Stimulated activated CD4-positive, alpha-beta T cell treated with anti-CD3 and anti-CD28 coated beads, Interleukin-4, amount 100 ng/mL, for 1 hour (primary cell): ENCODE data around the gene ADAM17.
A peak's percentile ranks its signal among the peaks of the same experiment; 100 is the strongest.
"Not testable (repeated sequence)": the region's sequence is repeated elsewhere in the genome, so short reads cannot be mapped to it uniquely, and the experiment has no call there.

Experiments used
- DNase-seq: peaks from one replicate; pipeline ENCODE4 v3.0.0-alpha.2; 2020

The ADAM17 gene

GRCh38 chr2:9518163-9518562, 37.5 kb downstream of the ADAM17 start:
- DNase-seq = no peak

- DNase-seq = no peak
Measured at GRCh38 chr2:9517118-9517782, 38.4 kb downstream of the ADAM17 start.

GRCh38 chr2:9513946-9514345, 41.7 kb downstream of the ADAM17 start:
- DNase-seq = not testable (repeated sequence)

GRCh38 chr2:9508931-9509330, 46.7 kb downstream of the ADAM17 start:
- no peak for DNase-seq

- DNase-seq = no peak
Measured at GRCh38 chr2:9498210-9498609, 57.4 kb downstream of the ADAM17 start.

DNA sequence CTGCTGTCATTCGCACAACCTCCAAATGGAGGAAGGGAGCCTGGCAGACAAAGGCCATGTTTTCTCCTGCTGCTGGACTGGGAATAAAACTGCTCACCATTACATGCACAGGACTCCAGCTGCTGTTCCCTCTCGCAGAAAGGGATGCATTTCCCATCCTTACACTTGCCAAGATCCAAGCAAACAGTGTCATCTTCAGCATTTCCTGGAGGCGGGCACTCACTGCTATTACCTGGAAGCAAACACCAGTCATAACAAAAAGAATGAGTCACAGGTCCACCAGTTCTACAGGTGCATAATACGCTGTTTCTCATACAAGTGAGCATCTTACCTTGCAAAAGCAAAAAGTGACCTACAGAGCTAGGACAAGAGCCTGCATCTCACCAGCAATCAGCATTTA, 58.6 kb downstream of the ADAM17 start:
- DNase-seq = no peak

DNA sequence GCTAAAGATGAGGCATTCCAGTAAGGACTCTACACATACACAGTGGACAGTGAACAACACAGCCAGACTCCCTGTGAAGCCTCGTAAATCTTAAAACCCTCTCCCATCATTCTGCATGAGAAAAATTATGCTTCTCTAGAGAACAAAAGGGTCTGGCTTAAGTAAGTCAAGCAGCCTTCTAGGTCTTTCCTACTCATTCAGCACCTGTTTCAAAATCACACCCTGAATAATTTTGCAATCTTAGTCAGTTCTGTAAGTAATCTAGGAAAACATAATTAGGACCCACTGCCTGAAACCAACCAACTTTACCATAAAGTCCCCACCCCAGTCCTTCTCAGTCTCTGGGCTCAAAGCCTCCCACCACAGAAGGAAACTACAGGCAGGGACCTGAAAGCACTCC, 61.5 kb downstream of the ADAM17 start:
- no peak for DNase-seq

DNA sequence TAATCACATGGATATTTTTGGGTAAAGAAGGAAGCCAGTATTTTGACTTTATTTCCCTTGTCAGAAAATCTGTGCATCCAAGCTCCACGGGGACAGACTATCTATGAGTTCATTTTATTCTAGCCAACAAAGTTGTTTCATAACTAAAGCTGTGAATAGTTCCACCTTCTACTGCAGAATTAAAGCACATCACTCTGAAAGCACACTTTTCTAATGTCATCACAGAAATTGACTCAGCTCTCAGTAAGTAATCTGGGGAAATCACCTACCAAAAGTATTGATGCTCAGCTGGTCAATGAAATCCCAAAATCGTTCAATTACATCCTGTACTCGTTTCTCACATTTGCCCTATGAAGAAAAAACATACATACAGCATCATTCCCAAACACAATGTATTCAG, 62.2 kb downstream of the ADAM17 start:
- no peak for DNase-seq

DNA sequence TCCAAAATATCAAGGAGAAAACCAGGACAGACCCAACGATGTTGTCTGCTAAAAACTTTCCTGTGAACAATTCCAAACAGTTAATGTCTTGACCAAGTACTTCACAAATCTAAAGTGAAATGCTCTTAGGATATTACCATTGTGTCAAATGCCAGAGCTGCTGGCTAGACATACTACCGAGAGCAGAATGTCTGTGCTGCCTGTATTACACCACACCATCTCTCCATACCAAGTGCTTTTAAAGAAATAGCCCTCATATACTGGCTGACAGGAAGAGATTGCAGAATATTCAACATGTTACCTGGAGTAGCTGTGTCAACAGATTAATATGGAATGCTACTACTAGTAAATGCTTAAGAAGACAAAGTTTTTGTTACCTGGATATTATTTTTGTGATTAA, 62.7 kb downstream of the ADAM17 start:
- DNase-seq = no peak

DNA sequence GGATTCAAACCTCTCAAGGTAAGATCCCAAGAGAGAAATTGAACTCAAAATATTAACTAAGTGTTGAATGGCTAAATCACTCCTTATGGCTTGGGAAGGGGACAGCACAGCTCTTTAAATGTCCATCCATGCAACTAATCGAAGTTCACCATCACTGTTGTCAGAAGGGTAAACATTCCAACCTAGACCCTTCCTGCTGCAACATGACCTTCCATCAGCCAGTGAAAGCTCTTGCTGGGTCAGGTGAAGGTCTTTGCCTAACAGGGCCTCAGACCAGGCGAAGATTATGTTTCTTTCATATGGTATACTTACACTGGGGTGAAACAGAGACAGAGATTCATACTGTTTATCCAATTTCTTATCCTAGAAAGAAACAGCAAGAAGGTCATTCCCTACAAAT, 64.8 kb downstream of the ADAM17 start:
- no peak for DNase-seq

- DNase-seq = no peak
Measured at GRCh38 chr2:9488583-9489547, 66.8 kb downstream of the ADAM17 start.

DNA sequence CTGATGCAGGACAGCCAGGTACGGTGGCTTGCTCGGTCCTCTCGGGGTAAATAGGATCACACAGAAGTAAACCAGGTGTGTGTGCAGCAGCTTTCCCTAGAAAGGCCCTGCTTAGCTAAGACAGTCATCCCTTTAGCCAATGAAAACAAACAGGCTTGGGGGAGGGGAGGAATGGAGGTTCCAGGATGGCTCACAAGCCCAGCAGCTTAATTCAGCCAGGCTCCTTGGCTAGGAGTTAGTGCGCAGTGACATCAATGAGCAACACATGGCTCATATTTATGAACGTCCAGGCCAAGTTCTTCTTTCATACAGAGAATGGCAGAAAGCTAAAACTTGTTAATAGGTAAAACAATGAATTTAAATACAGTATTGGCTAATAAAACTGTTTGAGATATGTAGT, 71.1 kb downstream of the ADAM17 start:
- no peak for DNase-seq

- no peak for DNase-seq
Measured at GRCh38 chr2:9483107-9483506, 72.5 kb downstream of the ADAM17 start.

GRCh38 chr2:9480157-9480556, 75.5 kb downstream of the ADAM17 start:
- DNase-seq = no peak

- DNase-seq = no peak
Measured at GRCh38 chr2:9478526-9478925, 77.1 kb downstream of the ADAM17 start.

DNA sequence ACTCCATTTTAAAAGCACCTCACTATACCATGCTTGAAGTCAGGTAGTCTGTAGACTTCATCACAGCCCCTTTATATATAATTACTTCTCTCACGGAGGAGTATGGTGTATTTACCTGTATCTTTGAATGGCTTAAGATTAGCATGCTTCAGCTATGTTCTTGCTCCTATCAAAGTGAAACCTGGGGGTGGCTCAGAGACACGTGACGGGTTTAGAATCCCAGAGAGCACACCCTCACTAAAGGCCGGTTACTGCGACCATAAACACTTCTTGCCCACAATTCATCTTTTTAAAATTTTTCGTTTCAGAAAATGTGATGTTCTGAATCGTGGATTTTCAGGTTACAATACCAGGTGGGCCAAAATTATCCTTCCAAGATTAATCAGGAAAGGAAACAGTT, 77.7 kb downstream of the ADAM17 start:
- DNase-seq = no peak

DNA sequence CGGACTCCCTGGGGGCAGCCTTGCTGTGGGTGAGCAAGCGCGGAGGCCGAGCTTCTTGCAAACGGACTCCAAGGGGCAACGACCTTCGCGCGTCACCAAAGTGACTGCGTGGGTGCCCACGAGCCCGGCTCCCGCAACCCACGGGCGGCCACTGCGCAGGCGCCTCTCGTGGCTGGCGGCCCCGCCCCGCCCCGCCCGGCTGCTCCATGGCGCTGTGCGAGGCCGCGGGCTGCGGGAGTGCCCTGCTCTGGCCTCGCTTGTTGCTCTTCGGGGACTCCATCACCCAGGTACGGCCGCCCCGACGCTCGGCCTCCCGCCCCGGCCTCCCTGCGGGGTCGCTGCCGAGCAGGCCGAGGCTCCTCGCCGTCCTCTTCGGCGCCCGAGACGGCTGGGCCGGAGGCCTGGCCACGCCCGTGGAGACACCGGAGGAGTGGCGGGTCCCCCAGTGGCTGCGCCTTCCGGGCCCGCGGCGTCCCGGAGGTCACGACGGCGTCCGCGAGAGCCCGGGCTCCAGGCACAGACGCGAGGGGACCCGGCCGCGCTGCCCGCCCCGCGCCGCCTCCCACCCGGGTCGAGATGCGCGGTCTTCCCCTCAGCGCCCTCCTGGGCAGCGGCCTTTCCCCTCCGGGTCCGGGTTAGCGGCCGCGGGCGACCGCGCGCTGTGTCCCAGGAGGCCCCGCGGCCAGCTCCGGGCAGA, 81.1 kb downstream of the ADAM17 start, which contains the start of gene IAH1:
IAH1 (plus strand) TSS at position 191 of the 697 bp plus-strand sequence; CDS start at position 207, 16 bp downstream.
- peak; percentile 76 for DNase-seq

GRCh38 chr2:9473985-9474360, 81.7 kb downstream of the ADAM17 start:
- peak; percentile 66 for DNase-seq

GRCh38 chr2:9473308-9473984, 82.2 kb downstream of the ADAM17 start:
- DNase-seq = peak; percentile 45

DNA sequence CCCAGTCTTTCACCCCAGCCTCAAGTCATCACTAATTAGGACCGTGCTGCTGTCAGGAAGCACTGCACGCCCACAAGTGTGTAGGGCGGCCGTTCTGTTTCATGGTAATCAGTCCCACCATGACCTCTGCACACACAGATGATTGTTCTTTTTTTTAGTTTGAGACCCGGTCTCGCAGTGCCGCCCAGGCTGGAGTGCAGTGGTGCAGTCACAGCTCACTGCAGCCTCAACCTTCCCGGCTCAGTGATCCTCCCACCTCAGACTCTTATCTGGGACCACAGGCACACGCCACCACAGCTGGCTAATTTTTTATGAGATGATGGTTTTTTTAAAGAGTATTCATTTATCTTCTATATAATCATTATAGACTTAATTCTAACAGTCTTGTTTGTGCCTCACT, 83.1 kb downstream of the ADAM17 start:
- no peak for DNase-seq

DNA sequence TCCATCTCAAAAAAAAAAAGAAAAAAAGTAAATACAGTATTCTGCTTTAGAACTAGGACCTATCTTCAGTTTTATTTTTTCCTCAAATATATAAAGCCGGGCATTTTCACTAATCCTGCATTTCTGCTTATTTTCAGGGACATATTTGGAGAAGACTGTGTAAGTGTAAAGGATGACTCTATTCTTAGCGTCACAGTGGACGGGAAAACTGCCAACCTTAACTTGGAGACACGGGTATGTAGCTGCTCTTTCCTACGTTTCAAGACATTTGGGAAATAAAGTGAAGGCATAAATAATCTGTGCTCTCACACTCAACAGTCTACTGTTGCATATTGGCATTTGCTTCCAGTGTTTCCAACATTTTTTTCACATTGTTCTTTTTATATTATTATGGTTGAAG, 84.4 kb downstream of the ADAM17 start:
- DNase-seq = no peak

DNA sequence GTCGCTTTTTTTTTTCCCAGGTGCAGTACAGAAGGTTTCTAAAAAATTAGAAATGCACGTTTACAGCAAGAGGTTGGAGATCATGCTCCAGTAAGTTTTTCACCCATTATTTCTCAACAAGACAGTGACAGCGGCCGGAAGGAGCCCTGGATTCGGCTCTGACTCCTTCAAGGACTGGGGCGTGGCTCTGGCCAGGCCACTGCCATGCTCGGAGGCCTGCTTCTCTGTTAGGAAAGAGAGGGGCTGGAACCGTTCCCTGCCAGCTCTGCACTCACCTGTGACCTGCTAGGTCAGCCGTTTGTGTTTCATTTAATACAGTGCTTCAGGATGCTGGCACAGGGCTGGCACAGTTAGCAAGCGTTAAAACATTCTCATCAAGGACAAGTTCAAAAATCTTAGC, 87.9 kb downstream of the ADAM17 start:
- DNase-seq = no peak

DNA sequence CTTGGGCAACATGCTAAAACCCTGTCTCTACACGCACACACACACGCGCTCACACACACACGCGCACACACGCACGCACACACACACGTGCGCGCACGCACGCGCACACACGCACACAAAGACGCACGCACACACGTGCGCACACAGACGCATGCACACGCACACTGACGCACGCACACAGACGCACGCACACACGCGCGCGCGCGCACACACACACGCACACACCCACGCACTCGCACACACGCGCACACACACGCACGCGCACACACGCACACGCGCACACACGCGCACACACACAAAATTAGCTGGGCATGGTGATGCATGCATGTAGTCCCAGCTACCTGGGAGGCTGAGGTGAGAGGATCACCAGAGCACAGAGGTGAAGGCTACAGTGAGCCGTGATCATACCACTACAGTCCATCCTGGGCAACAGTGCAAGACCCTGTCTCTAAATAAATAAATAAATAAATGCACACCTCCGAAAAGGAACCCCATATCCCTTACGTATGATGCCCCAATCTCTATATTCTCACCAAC, 89.4 kb downstream of the ADAM17 start:
- DNase-seq = no peak
